ENCODE results near the gene GABBR1. TPM values are rescaled to one million over a fixed set of nuclear protein-coding genes. Genes with fewer than 3 reads are reported as not detected.

GABBR1 gene
- total RNA-seq, 1 experiment from 2014 or later: 146 TPM

DNA sequence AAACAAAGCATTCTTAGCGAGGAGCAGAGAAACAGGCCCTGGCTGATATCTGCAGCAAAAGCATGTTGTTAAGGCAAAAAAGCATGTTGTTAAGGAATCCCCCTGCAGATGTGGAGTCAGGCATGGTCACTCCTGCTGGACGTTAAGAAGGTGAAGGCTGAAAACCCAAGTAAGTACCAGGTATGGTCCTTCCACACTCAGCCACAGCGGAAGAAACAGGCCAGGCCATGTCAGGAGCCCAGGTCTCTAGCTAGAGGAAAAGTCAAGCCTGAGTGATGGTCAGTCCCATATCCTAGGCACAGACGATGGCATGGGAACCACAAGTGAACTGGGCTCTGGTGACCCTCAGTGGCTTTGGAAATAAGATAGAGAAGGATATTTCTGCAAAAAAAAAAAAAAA lies 112.8 kb downstream of the GABBR1 start:
- H2BK120ac ChIP-seq (ENCODE audit: low read depth, low read length, poor library complexity, severe bottlenecking): no peak overlapping the region
- H2BK12ac ChIP-seq (ENCODE audit: insufficient read length, low read depth, low read length): no peak overlapping the region
- H3K4me1 ChIP-seq (ENCODE audit: insufficient read depth, low read length): peaks cover 4% of the 10 kb centered on the region; the same call in 1 of the 2 replicates
- no peak overlapping the region for H4K8ac ChIP-seq (replicated peaks; ENCODE audit: insufficient read length, low read depth, low read length)
- no peak overlapping the region for H3K9ac ChIP-seq (ENCODE audit: extremely low read depth, insufficient read length, low read length)
- no peak overlapping the region for H3K4me2 ChIP-seq (ENCODE audit: insufficient read depth, insufficient read length, low read length)
- peaks cover 5% of the 10 kb centered on the region for H3K9me3 ChIP-seq (ENCODE audit: control insufficient read depth, low read depth, low read length)
- no peak overlapping the region for H2BK5ac ChIP-seq (ENCODE audit: insufficient read length, low read length)
- H3K27me3 ChIP-seq (ENCODE audit: insufficient read depth, low read length): no peaks in the 10 kb centered on the region
- no peaks in the 10 kb centered on the region for H3K79me2 ChIP-seq (ENCODE audit: insufficient read depth, low read length)
- H4K20me1 ChIP-seq (ENCODE audit: control insufficient read depth, insufficient read depth, insufficient read length): no peaks in the 10 kb centered on the region
- H3K14ac ChIP-seq (ENCODE audit: insufficient read depth, low read length): no peak overlapping the region
- H3K4ac ChIP-seq (ENCODE audit: low read depth, low read length): no peak overlapping the region
- H3K23me2 ChIP-seq (ENCODE audit: insufficient read length, low read depth, low read length, poor library complexity, severe bottlenecking): no peaks in the 10 kb centered on the region
- no peaks in the 10 kb centered on the region for H3K27me3 Mint-ChIP-seq (ENCODE audit: low read depth)
- H3K27ac ChIP-seq (ENCODE audit: insufficient read length, low read depth, low read length): no peak overlapping the region
- TF ChIP-seq, protein P1, sequence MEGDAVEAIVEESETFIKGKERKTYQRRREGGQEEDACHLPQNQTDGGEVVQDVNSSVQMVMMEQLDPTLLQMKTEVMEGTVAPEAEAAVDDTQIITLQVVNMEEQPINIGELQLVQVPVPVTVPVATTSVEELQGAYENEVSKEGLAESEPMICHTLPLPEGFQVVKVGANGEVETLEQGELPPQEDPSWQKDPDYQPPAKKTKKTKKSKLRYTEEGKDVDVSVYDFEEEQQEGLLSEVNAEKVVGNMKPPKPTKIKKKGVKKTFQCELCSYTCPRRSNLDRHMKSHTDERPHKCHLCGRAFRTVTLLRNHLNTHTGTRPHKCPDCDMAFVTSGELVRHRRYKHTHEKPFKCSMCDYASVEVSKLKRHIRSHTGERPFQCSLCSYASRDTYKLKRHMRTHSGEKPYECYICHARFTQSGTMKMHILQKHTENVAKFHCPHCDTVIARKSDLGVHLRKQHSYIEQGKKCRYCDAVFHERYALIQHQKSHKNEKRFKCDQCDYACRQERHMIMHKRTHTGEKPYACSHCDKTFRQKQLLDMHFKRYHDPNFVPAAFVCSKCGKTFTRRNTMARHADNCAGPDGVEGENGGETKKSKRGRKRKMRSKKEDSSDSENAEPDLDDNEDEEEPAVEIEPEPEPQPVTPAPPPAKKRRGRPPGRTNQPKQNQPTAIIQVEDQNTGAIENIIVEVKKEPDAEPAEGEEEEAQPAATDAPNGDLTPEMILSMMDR (conservative IDR thresholded peaks at IDR 0.05): no peak
- no CpG with 5 or more reads among the region's 4 CpGs for WGBS (ENCODE audit: extremely low coverage, insufficient read length, low lambda C conversion rate)
- no peak overlapping the region for H2BK20ac ChIP-seq (ENCODE audit: low read depth, low read length, poor library complexity, severe bottlenecking)
- no peaks in the 10 kb centered on the region for H3K79me1 ChIP-seq (ENCODE audit: insufficient read depth, low read depth, low read length, poor library complexity, severe bottlenecking)
- no peak overlapping the region for H4K5ac ChIP-seq (ENCODE audit: insufficient read length, low read depth, low read length)
- peaks cover 15 to 29% (median 17%) of the 10 kb centered on the region in 3 experiments for H3K36me3 Mint-ChIP-seq (ENCODE audit: insufficient read depth in 1 of 3, low read depth in 3 of 3)
- peaks cover 10% of the 10 kb centered on the region in 2 experiments for H3K4me1 Mint-ChIP-seq
- peaks cover 24 to 28% of the 10 kb centered on the region in 2 experiments for H3K9me3 Mint-ChIP-seq
- H3K23ac ChIP-seq (ENCODE audit: insufficient read length, low read depth, low read length): no peak overlapping the region
- H2AFZ ChIP-seq (ENCODE audit: low read length): no peak overlapping the region
- no peak overlapping the region for H4K91ac ChIP-seq (ENCODE audit: insufficient read length, low read depth, low read length)
- H2BK15ac ChIP-seq (ENCODE audit: low read depth, low read length): no peak overlapping the region
- H3K4me3 Mint-ChIP-seq: no peak overlapping the region
- no peak overlapping the region for H3K56ac ChIP-seq (ENCODE audit: insufficient read length, low read depth, low read length)
- H3T11ph ChIP-seq (ENCODE audit: low read length): no peak overlapping the region
- H2AK5ac ChIP-seq (ENCODE audit: insufficient read length, low read length): no peak overlapping the region
- H3K27ac Mint-ChIP-seq: no peak overlapping the region
- no peak overlapping the region for H3K18ac ChIP-seq (ENCODE audit: insufficient read length, low read depth, low read length)
- DNase-seq: peak; percentile 8
